Limb (tissue), 2 donors: ENCODE results near the gene CDK11B.
A peak's percentile ranks its signal among the peaks of the same experiment; 100 is the strongest.

Experiments
- DNase-seq, 2 donors: peaks; one replicate each; pipeline ENCODE4 v3.0.0-alpha.2; 2016; ENCODE audit errors: extremely low spot score in 2 of 2

The CDK11B gene

GRCh38 chr1:1628754-1629429 lies 29.9 kb downstream of the CDK11B start:
- DNase-seq: peak in 1 of 2 donors; percentile 32

- peak in 1 of 2 donors; percentile 36 for DNase-seq
These were observed 30.7 kb downstream of the CDK11B start for GRCh38 chr1:1627829-1628753.

- DNase-seq: peak in 1 of 2 donors; percentile 33
These were observed 31.5 kb downstream of the CDK11B start for GRCh38 chr1:1627261-1627828.

GRCh38 chr1:1626207-1627141 lies 32.3 kb downstream of the CDK11B start:
- no peak for DNase-seq

GRCh38 chr1:1625824-1626206 lies 33.0 kb downstream of the CDK11B start:
- DNase-seq: no peak

- DNase-seq: no peak
These were observed 33.4 kb downstream of the CDK11B start for GRCh38 chr1:1625404-1625775.

GRCh38 chr1:1624443-1625403 lies 34.1 kb downstream of the CDK11B start:
- DNase-seq: peak in 1 of 2 donors; percentile 48

- no peak for DNase-seq
These were observed 35.0 kb downstream of the CDK11B start for GRCh38 chr1:1623631-1624442.

- DNase-seq: no peak
These were observed 35.6 kb downstream of the CDK11B start for GRCh38 chr1:1623181-1623630.

GRCh38 chr1:1622788-1623094 lies 36.1 kb downstream of the CDK11B start:
- DNase-seq: no peak

- no peak for DNase-seq
These were observed 36.6 kb downstream of the CDK11B start for GRCh38 chr1:1622010-1622787.

GRCh38 chr1:1621173-1622009 lies 37.4 kb downstream of the CDK11B start:
- DNase-seq: no peak

GRCh38 chr1:1620433-1621139 lies 38.2 kb downstream of the CDK11B start:
- peak in 1 of 2 donors; percentile 22 for DNase-seq

- peak in 1 of 2 donors; percentile 34 for DNase-seq
These were observed 38.9 kb downstream of the CDK11B start for GRCh38 chr1:1619917-1620361.

- DNase-seq: peak in 1 of 2 donors; percentile 27
These were observed 40.3 kb downstream of the CDK11B start for GRCh38 chr1:1618396-1619068.

- no peak for DNase-seq
These were observed 40.9 kb downstream of the CDK11B start for GRCh38 chr1:1617925-1618324.
